TTC549 (cell line): ENCODE results near the gene NPY4R2.
"Not testable (repeated sequence)": the region's sequence is repeated elsewhere in the genome, so short reads cannot be mapped to it uniquely, and the experiment has no call there.

ENCODE experiments used
- FAIRE-seq: peaks from 2 replicates; lab custom pipeline; 2012; peaks lifted over from hg19 to GRCh38; lab: Jason Lieb, UNC

Gene NPY4R2

GRCh38 chr10:47918475-47918874 lies at the start of gene NPY4R2:
NPY4R2 (plus strand) TSS chr10:47918662; CDS start chr10:47921988, 3,326 bp downstream.
- not testable (repeated sequence) for FAIRE-seq

- FAIRE-seq, result not testable (repeated sequence)
These were observed 47.6 kb upstream of the NPY4R2 start for GRCh38 chr10:47870887-47871286.

- not testable (repeated sequence) for FAIRE-seq
These were observed 46.8 kb upstream of the NPY4R2 start for GRCh38 chr10:47871485-47872180.

GRCh38 chr10:47872236-47872635 lies 46.2 kb upstream of the NPY4R2 start:
- not testable (repeated sequence) for FAIRE-seq

- FAIRE-seq, result not testable (repeated sequence)
These were observed 34.2 kb upstream of the NPY4R2 start for GRCh38 chr10:47884239-47884638.

- not testable (repeated sequence) for FAIRE-seq
These were observed 33.5 kb upstream of the NPY4R2 start for GRCh38 chr10:47884934-47885333.

GRCh38 chr10:47886356-47886755 lies 32.1 kb upstream of the NPY4R2 start:
- FAIRE-seq, result not testable (repeated sequence)

GRCh38 chr10:47886827-47887226 lies 31.6 kb upstream of the NPY4R2 start:
- not testable (repeated sequence) for FAIRE-seq

- not testable (repeated sequence) for FAIRE-seq
These were observed 27.7 kb upstream of the NPY4R2 start for GRCh38 chr10:47890737-47891136.

GRCh38 chr10:47892494-47893261 lies 25.8 kb upstream of the NPY4R2 start:
- not testable (repeated sequence) for FAIRE-seq

GRCh38 chr10:47894571-47894970 lies 23.9 kb upstream of the NPY4R2 start:
- not testable (repeated sequence) for FAIRE-seq

- not testable (repeated sequence) for FAIRE-seq
These were observed 20.6 kb upstream of the NPY4R2 start for GRCh38 chr10:47897813-47898212.

- not testable (repeated sequence) for FAIRE-seq
These were observed 9.1 kb upstream of the NPY4R2 start for GRCh38 chr10:47909333-47909732.

GRCh38 chr10:47910486-47910885 lies 8.0 kb upstream of the NPY4R2 start:
- FAIRE-seq, result not testable (repeated sequence)

GRCh38 chr10:47914052-47914451 lies 4.4 kb upstream of the NPY4R2 start:
- FAIRE-seq, result not testable (repeated sequence)

- not testable (repeated sequence) for FAIRE-seq
These were observed 2.5 kb upstream of the NPY4R2 start for GRCh38 chr10:47915849-47916548.

GRCh38 chr10:47920610-47921009 lies 2.1 kb downstream of the NPY4R2 start:
- FAIRE-seq, result not testable (repeated sequence)

- FAIRE-seq, result not testable (repeated sequence)
These were observed 4.0 kb downstream of the NPY4R2 start for GRCh38 chr10:47922503-47922902.

GRCh38 chr10:47924628-47925027 lies 6.2 kb downstream of the NPY4R2 start:
- not testable (repeated sequence) for FAIRE-seq

- not testable (repeated sequence) for FAIRE-seq
These were observed 8.9 kb downstream of the NPY4R2 start for GRCh38 chr10:47927147-47927916.

- not testable (repeated sequence) for FAIRE-seq
These were observed 9.8 kb downstream of the NPY4R2 start for GRCh38 chr10:47928225-47928624.

- FAIRE-seq, result not testable (repeated sequence)
These were observed 14.4 kb downstream of the NPY4R2 start for GRCh38 chr10:47932824-47933223.
